Mesodermal cell (in vitro differentiated cells): ENCODE measurements around the gene PLOD2.

Experiments used
- H3K27ac ChIP-seq: 2 replicates; pipeline ENCODE4 v1.7.0; 2013; ENCODE audit warnings: mild to moderate bottlenecking, low read depth, low read length, moderate library complexity; ENCODE audit not compliant: severe bottlenecking
- H3K36me3 ChIP-seq: 2 replicates; pipeline ENCODE4 v1.7.1; 2013; ENCODE audit warnings: mild to moderate bottlenecking, low read length, moderate library complexity; ENCODE audit not compliant: control insufficient read depth, insufficient read depth
- H3K4me1 ChIP-seq: one replicate; pipeline ENCODE4 v1.7.1; 2013; ENCODE audit warnings: mild to moderate bottlenecking, low read length; ENCODE audit not compliant: insufficient read depth, control insufficient read depth, poor library complexity, severe bottlenecking
- H3K4me3 ChIP-seq: 2 replicates; pipeline ENCODE4 v1.7.0; 2013; ENCODE audit warnings: low read length, control low read depth, mild to moderate bottlenecking; ENCODE audit not compliant: insufficient read depth, poor library complexity, severe bottlenecking; ENCODE audit errors: extremely low read depth
- H3K9me3 ChIP-seq: 2 replicates; pipeline ENCODE4 v1.7.1; 2013; ENCODE audit warnings: mild to moderate bottlenecking, low read length, moderate library complexity; ENCODE audit not compliant: control insufficient read depth
- WGBS, 2 experiments: methylation state at CpG; one replicate each; pipeline ENCODE4 v1.1.5; 2013; ENCODE audit warnings: missing lambda C conversion rate in 2 of 2; ENCODE audit not compliant: insufficient coverage in 2 of 2; 5-methylcytosine and 5-hydroxymethylcytosine counted together

The PLOD2 gene

DNA sequence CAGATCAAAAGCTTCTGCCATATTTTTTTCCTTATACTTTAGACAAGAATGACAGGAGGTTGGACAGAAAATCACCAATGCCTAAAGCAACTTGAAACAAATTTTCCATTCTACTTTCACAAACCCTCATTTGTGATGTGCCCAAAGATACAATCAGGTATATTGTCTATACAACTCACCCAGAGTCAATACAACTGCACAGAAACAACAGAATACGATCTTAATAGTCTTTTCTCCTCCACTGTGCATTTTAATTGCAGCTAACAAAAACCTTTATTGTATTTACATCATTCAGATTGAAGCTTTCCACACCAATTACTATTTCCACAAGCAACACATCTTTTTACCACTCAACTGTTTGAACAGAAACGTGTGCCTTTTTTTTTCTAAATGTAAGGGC is 80.4 kb downstream of the PLOD2 start:
- H3K9me3 ChIP-seq: no peaks in the 10 kb centered on the region
- H3K4me3 ChIP-seq: no peak overlapping the region
- peaks cover 6% of the 10 kb centered on the region for H3K36me3 ChIP-seq
- no peak overlapping the region for H3K27ac ChIP-seq
- WGBS, 2 experiments: 77 to 93% methylated on average over 1 to 2 of the region's 2 CpGs
- H3K4me1 ChIP-seq: no peaks in the 10 kb centered on the region

DNA sequence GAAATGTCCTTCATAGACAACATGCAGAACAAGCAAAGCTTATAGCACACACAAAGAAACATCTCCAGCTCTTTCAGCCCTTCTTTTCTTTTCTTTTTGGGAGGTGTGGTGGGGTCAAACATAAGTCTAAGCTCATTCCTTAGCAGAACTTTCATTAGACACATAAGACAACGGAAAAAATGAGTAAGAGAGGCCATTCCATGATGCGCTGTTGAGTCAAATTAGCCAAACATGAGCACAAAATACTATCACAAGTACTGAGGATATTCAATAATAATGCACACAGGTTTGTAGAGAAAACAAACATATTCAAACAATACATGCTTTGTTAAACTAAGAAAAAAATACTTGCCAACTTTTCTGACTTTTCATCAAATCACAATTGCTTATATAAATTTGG is 83.0 kb downstream of the PLOD2 start:
- Histone ChIP-seq H3K4me3 (no peak overlapping the region), H3K27ac (no peak overlapping the region), H3K4me1 (no peaks in the 10 kb centered on the region), H3K36me3 (peaks cover 6% of the 10 kb centered on the region), H3K9me3 (no peaks in the 10 kb centered on the region)
- no CpG with 5 or more reads among the region's 2 CpGs for WGBS, 2 experiments

DNA sequence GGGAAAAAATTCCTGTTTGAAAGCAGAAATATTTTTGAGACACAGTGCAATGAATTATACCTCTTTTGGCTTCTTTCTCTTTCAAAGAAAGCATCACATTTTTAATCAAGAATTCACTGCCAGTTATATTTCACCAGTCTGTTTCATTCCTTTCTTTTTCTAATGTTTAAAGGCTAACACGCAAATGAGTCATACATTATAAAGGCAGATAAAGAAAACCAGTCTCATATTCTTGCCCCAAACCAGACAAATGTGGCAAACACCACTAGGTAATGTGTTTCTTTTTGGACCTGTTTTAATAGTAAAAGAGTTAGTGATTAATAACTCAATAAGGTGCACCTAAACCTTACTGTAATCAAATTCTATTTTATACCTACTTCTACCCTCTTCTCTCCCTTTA is 83.8 kb downstream of the PLOD2 start:
- Histone ChIP-seq H3K4me3 (no peak overlapping the region), H3K9me3 (no peaks in the 10 kb centered on the region), H3K27ac (no peak overlapping the region), H3K36me3 (peaks cover 6% of the 10 kb centered on the region), H3K4me1 (peaks cover 4% of the 10 kb centered on the region)
- WGBS, 2 experiments: no CpG with 5 or more reads among the region's 1 CpG

DNA sequence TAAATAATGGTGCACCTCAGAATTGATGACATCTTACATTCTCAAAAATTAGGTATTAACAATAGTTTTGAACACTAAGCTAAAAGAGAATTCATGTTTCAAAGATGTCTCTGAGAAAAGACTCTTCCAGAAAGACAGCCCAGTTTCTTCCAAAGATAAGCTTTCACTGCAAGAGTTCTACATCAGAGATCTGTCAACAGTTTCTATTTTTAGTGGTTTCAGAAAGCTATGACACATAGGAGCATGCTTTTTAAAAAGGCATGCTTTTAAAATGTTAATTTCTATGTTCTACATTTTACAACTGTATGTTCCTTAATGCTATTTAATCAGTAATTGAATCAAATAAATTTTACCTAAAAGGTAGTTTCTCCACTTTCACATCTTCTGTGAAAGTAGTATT is 88.2 kb downstream of the PLOD2 start:
- Histone ChIP-seq H3K4me3 (no peak overlapping the region), H3K27ac (no peak overlapping the region), H3K4me1 (peaks cover 10% of the 10 kb centered on the region), H3K36me3 (peaks cover 11% of the 10 kb centered on the region), H3K9me3 (no peaks in the 10 kb centered on the region)

DNA sequence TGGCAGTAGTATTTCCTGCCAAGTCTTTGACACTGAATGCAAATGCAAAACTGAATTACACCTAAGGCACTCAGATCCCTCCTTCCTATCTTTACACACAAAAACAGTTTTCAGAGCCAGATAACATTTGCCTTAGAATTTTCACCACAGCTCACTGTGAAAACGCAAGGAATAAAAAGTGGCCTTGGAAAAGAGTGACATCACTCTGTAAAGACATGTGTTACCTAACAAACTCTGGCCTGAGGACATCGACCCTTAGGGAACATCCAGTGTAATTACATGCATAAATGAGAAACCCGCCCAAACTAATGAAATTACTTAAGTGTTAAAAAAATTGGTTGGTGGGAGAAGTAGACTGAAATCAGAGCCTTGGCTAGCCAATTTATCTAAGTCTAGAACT is 88.9 kb downstream of the PLOD2 start:
- H3K27ac ChIP-seq: peak overlapping the region; percentile 17
- H3K4me1 ChIP-seq: peaks cover 10% of the 10 kb centered on the region
- no peaks in the 10 kb centered on the region for H3K9me3 ChIP-seq
- WGBS, 2 experiments: no CpG with 5 or more reads among the region's 3 CpGs
- H3K4me3 ChIP-seq: no peak overlapping the region
- H3K36me3 ChIP-seq: peaks cover 11% of the 10 kb centered on the region

DNA sequence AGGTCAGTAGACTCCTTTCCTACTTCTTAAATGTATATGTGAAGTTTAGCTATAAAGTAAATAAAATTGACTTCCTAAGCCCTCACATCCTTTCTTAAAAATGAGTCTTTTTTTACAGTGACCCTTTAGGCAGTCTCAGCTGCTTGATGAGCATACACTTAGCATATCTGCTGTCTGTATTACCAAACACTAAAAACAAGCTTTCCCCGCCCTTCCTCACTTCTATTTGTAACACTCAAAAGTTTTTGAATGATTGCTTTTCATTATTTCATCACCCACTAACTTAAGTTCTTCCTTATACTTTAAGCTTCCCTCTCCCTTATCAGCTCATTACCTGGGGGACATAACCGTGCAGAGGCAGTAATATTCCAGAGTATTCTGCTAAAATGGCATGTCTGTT is 89.4 kb downstream of the PLOD2 start:
- H3K27ac ChIP-seq: no peak overlapping the region

DNA sequence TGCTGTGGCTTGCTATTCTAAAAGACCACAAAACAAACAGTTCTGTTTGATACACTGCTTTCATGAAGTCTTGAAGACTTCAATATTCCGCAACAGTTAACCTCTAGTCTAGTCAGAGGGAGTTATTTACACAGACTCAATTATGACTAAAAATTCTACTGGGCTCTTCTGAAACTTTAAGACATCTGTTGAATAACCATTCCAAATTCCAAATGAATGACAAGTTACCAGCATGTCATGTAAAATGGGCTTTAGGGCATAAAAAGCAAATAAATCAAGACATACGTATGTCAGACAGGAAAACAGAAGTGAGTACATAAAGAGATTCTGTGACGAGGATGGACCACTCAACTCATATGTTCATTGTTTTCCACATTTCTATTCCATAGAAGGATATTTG is 93.9 kb downstream of the PLOD2 start:
- Histone ChIP-seq H3K27ac (no peak overlapping the region), H3K4me1 (peaks cover 4% of the 10 kb centered on the region), H3K9me3 (no peaks in the 10 kb centered on the region), H3K36me3 (peaks cover 4% of the 10 kb centered on the region), H3K4me3 (no peak overlapping the region)
- 86 to 100% methylated on average over 1 of the region's 3 CpGs for WGBS, 2 experiments

More for the DNA sequence above, 89.4 kb downstream of the PLOD2 start:
- H3K4me3 ChIP-seq: no peak overlapping the region
- peaks cover 10% of the 10 kb centered on the region for H3K4me1 ChIP-seq
- WGBS, 2 experiments: 100% methylated on average over 1 of the region's 2 CpGs
- H3K9me3 ChIP-seq: no peaks in the 10 kb centered on the region
- peaks cover 11% of the 10 kb centered on the region for H3K36me3 ChIP-seq

DNA sequence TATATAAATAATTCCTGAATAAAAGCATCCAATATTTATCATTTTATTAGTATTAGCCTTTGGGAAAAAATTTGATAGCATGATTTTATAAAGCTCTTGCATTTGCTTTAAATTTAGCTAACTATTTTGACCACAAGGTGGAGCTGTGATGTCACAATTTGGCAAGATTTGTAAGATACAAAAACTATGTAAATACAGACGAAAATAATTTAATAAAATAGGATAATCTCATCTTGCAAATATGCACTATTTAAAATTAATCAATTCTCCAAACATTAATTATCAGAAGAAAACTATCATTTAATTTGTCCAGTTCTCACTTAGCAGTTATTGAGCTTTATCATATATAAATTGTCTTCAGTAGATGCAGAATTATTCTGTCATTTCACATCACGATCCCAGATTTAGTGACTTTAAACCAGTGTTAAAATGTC is 95.4 kb downstream of the PLOD2 start:
- WGBS, 2 experiments: no CpG with 5 or more reads among the region's 2 CpGs

DNA sequence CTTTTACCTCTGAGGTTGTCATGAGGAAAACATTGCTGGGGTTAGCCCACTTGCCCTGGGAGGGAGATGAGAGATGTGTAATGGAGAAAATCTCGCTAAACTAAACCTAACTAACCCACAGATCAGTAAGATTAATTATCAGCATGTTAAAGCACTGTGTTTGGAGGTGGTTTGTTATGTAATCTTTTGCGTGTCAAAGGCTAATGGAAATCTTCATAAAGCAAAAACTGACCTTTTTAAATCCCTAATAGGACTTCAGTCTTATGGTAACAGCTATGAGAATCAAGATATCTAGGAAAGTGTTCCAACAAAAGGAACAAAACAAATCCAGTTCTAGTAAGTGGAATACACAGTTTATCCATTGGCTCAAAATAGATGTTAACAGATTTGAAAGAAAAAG is 102.7 kb downstream of the PLOD2 start:
- no peak overlapping the region for H3K27ac ChIP-seq
- no peak overlapping the region for H3K4me3 ChIP-seq
- no peaks in the 10 kb centered on the region for H3K9me3 ChIP-seq
- no peaks in the 10 kb centered on the region for H3K4me1 ChIP-seq
- no CpG with 5 or more reads among the region's 2 CpGs for WGBS, 2 experiments
- H3K36me3 ChIP-seq: no peaks in the 10 kb centered on the region

More for the DNA sequence above, 95.4 kb downstream of the PLOD2 start:
- H3K4me3 ChIP-seq: no peak overlapping the region
- no peak overlapping the region for H3K27ac ChIP-seq
- no peaks in the 10 kb centered on the region for H3K9me3 ChIP-seq
- H3K4me1 ChIP-seq: no peaks in the 10 kb centered on the region
- peaks cover 4% of the 10 kb centered on the region for H3K36me3 ChIP-seq

DNA sequence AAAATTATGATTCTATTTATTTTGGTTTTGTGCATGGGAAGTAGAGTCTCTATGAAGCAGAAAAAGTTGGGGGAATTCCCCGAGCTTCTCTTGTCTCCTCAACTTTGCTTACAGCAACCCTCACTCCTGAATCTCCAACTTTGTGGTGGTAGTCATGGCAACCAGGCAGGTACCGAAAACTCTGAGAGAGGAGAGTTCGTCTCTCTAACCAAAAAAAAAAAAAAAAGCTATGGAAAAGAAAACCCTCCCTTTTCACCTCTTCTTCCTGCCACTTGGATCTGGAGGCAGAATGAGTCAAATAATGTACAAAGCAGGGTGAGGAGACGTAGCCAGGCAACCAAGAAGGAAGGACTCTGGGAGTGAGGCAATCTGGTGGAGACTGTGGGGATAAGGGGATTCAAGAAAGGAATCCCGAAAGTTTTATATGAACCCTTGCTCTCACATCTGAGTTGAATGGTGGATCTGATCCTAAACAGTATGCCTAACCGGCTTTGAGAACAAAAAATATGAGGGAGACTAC is 108.1 kb downstream of the PLOD2 start:
- no peaks in the 10 kb centered on the region for H3K4me1 ChIP-seq
- WGBS, 2 experiments: 88 to 92% methylated on average over 2 of the region's 6 CpGs
- H3K27ac ChIP-seq: no peak overlapping the region
- no peaks in the 10 kb centered on the region for H3K9me3 ChIP-seq
- H3K4me3 ChIP-seq: no peak overlapping the region
- no peaks in the 10 kb centered on the region for H3K36me3 ChIP-seq

DNA sequence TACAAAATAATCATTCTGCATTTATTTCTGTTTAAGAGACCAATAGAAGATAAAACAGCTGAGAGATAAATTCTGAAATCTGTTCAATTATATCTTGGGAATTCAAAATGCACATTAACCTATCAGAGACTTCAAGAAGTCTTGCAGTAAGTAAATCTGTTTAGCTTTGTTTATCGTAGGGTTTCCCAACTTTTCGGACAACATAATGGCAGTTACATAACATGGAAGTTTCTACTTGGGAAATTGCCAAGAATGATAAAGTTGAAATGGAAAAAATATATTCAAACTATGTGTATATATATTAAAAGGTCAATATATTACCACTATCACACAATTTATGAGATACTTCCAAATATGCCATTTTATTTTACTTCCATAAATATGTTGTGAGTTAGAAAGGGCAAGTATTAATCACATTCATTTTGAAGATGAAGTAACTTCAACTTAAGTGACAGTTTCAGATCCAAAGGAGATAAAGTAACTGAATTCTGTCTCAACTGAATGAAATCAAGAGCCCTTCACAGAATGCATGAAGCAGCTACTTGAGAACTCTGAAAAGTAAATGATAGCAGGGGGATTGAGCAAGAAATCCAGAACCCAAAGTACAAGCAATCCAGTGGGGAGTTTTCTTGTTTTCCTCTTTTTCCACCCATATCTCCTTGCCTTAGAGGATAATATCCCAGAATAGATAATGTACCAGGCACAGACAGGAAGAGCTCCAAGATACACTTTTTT is 108.8 kb downstream of the PLOD2 start:
- Histone ChIP-seq H3K36me3 (no peaks in the 10 kb centered on the region), H3K4me1 (no peaks in the 10 kb centered on the region), H3K27ac (no peak overlapping the region), H3K4me3 (no peak overlapping the region), H3K9me3 (no peaks in the 10 kb centered on the region)
- no CpG with 5 or more reads among the region's 2 CpGs for WGBS, 2 experiments
